Eye (tissue), 1 donor: ENCODE results near the gene FN3KRP.

Experiments
- DNase-seq: peaks from one replicate; pipeline ENCODE4 v3.0.0-alpha.2; 2015

FN3KRP gene

GRCh38 chr17:82687871-82688270, 28.6 kb upstream of the FN3KRP start:
- no peak for DNase-seq

- DNase-seq = no peak
Measured at GRCh38 chr17:82689077-82689476, 27.4 kb upstream of the FN3KRP start.

GRCh38 chr17:82690786-82691489, 25.6 kb upstream of the FN3KRP start:
- no peak for DNase-seq

GRCh38 chr17:82691714-82692113, 24.8 kb upstream of the FN3KRP start:
- no peak for DNase-seq

GRCh38 chr17:82692268-82692667, 24.2 kb upstream of the FN3KRP start:
- DNase-seq = no peak

GRCh38 chr17:82693168-82693867, 23.2 kb upstream of the FN3KRP start:
- no peak for DNase-seq

- no peak for DNase-seq
Measured at GRCh38 chr17:82694647-82695046, 21.9 kb upstream of the FN3KRP start.

- no peak for DNase-seq
Measured at GRCh38 chr17:82696259-82696658, 20.2 kb upstream of the FN3KRP start.

- peak; percentile 41 for DNase-seq
Measured at GRCh38 chr17:82696916-82697807, 19.3 kb upstream of the FN3KRP start.

- DNase-seq = no peak
Measured at GRCh38 chr17:82697808-82698064, 18.8 kb upstream of the FN3KRP start.

GRCh38 chr17:82698065-82698973, 18.2 kb upstream of the FN3KRP start, which contains the start of gene RAB40B:
Gene RAB40B (minus strand): TSS chr17:82698698. CDS start chr17:82698596, 102 bp downstream.
- peak; percentile 99 for DNase-seq

GRCh38 chr17:82698974-82699442, 17.5 kb upstream of the FN3KRP start:
- DNase-seq = peak; percentile 69

- no peak for DNase-seq
Measured at GRCh38 chr17:82699551-82699950, 17.0 kb upstream of the FN3KRP start.

GRCh38 chr17:82702231-82702927, 14.1 kb upstream of the FN3KRP start:
- DNase-seq = no peak

GRCh38 chr17:82703036-82703745, 13.3 kb upstream of the FN3KRP start:
- no peak for DNase-seq

- no peak for DNase-seq
Measured at GRCh38 chr17:82703935-82704865, 12.3 kb upstream of the FN3KRP start.

- no peak for DNase-seq
Measured at GRCh38 chr17:82704886-82705285, 11.6 kb upstream of the FN3KRP start.

GRCh38 chr17:82705756-82706155, 10.8 kb upstream of the FN3KRP start:
- DNase-seq = no peak

- no peak for DNase-seq
Measured at GRCh38 chr17:82709024-82709675, 7.4 kb upstream of the FN3KRP start.
